ENCODE results near the gene SPRN. TPM values are rescaled to one million over a fixed set of nuclear protein-coding genes. Genes with fewer than 3 reads are reported as not detected.

The SPRN gene
- total RNA-seq, 1 donor: under 0.01 TPM

Small RNA genes lying within 50 kb of the gene (small RNA-seq; reads per million reads assigned to genes)
- gene AL360181.4 (not detected), gene MIR3944 (not detected)

Other genes starting within 250 kb of the SPRN start
- gene UTF1, start 194.4 kb downstream of the SPRN start, total RNA-seq: under 0.01 TPM
- 0.27 TPM for gene VENTX, start 186.8 kb downstream of the SPRN start, total RNA-seq
- 146 TPM for gene ADAM8, start 147.8 kb downstream of the SPRN start, total RNA-seq
- 73.2 TPM for gene TUBGCP2, start 115.8 kb downstream of the SPRN start, total RNA-seq
- gene ZNF511, start 115.7 kb downstream of the SPRN start, total RNA-seq: 19.4 TPM
- gene CALY, start 87.7 kb downstream of the SPRN start, total RNA-seq: not detected
- gene PRAP1, start 77.3 kb downstream of the SPRN start, total RNA-seq: not detected
- gene FUOM, start 66.6 kb downstream of the SPRN start, total RNA-seq: 18.6 TPM
- 30.7 TPM for gene ECHS1, start 51.3 kb downstream of the SPRN start, total RNA-seq
- gene PAOX, start 45.4 kb downstream of the SPRN start, total RNA-seq: 16.7 TPM
- gene MTG1, start 30.5 kb downstream of the SPRN start, total RNA-seq: 35.8 TPM
- 3.2 TPM for gene SCART1, start 29.3 kb upstream of the SPRN start, total RNA-seq
- gene CYP2E1, start 102.7 kb upstream of the SPRN start, total RNA-seq: 0.81 TPM
- not detected for gene SYCE1, start 141.0 kb upstream of the SPRN start, total RNA-seq
- not detected for gene FRG2B, start 202.2 kb upstream of the SPRN start, total RNA-seq